GM12874 (cell line): ENCODE results near the gene CAPSL.

Experiments
- CTCF ChIP-seq: IDR thresholded peaks from 2 replicates; pipeline ENCODE4 v1.5.1; 2011; ENCODE audit warnings: low read depth, mild to moderate bottlenecking, control low read depth, low read length, moderate library complexity; ENCODE audit not compliant: insufficient read depth

The CAPSL gene

GRCh38 chr5:35938568-35939227 lies at the start of gene CAPSL:
Gene CAPSL, minus strand, starts transcription at chr5:35938622. Its CDS starts 17,502 bp downstream, at chr5:35921120.
- no peak for TF ChIP-seq CTCF

- TF ChIP-seq CTCF: no peak
Observed at GRCh38 chr5:35987776-35988175, 49.4 kb upstream of the CAPSL start.

- TF ChIP-seq CTCF: no peak
Observed at GRCh38 chr5:35979715-35980114, 41.3 kb upstream of the CAPSL start.

- TF ChIP-seq CTCF: no peak
Observed at GRCh38 chr5:35974570-35974969, 36.1 kb upstream of the CAPSL start.

GRCh38 chr5:35971878-35972210 lies 33.4 kb upstream of the CAPSL start:
- no peak for TF ChIP-seq CTCF

GRCh38 chr5:35971186-35971877 lies 32.9 kb upstream of the CAPSL start:
- TF ChIP-seq CTCF: no peak

GRCh38 chr5:35963381-35963843 lies 25.0 kb upstream of the CAPSL start:
- peak; percentile 18; the same call in 1 of the 2 replicates for TF ChIP-seq CTCF
